ENCODE measurements around the gene TYW1B. TPM values are rescaled to one million over a fixed set of nuclear protein-coding genes. Genes with fewer than 3 reads are reported as not detected.
"Not testable (repeated sequence)": the region's sequence is repeated elsewhere in the genome, so short reads cannot be mapped to it uniquely, and the experiment has no call there.

Gene TYW1B
- total RNA-seq, 1 donor from 2014 or later = 8.6 TPM

DNA sequence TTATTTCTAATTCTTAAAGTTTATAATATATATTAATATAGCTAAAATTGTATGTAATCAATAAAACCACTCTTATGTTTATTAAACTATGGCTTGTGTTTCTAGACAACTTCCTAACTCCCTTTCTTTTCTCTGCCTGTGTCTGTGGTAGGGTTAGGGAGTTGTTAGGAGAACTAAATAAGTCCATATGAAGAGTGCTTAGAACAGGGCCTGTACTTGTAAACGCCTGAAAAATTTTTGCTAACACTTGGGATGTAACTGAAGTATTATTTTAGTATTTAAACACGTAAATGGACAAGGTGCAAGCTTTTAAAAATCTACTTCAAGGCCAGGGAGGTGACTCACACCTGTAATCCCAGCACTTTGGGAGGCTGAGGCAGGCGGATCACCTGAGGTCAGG lies 9.3 kb upstream of the TYW1B start:
- H3K4me1 Mint-ChIP-seq; H3K27ac Mint-ChIP-seq; DNase-seq; intact Hi-C loops (cut with micrococcal nuclease); CTCF ChIA-PET; H3K4me3 Mint-ChIP-seq; POLR2A ChIA-PET; ATAC-seq (ENCODE audit: low read depth); H3K27me3 Mint-ChIP-seq: not testable (repeated sequence)
- Mint-ChIP-seq H3K9me3 (peaks cover 10% of the 10 kb centered on the region), H3K36me3 (ENCODE audit: low read depth) (peaks cover 56% of the 10 kb centered on the region)

DNA sequence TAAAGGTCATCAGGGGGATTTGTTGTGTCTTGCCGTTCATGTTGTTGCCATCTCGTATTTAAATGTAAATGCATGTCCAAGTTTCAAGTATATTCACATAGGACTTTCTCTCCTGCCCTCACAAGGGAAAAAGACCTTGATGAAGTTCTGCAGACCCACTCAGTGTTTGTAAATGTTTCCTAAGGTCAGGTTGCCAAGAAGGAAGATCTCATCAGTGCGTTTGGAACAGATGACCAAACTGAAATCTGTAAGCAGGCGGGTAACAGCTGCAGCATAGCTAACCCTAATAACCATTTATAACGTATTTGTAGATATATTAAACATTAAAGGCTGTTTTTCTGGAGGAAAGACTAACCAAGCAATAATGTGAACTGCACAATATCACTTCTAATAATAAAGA lies 2.6 kb upstream of the TYW1B start:
- CTCF ChIA-PET; intact Hi-C loops (cut with micrococcal nuclease); H3K27ac Mint-ChIP-seq; ATAC-seq (ENCODE audit: low read depth); POLR2A ChIA-PET; DNase-seq; H3K27me3 Mint-ChIP-seq; H3K9me3 Mint-ChIP-seq: not testable (repeated sequence)
- H3K36me3 Mint-ChIP-seq (ENCODE audit: low read depth) = peaks cover 49% of the 10 kb centered on the region
- peak overlapping the region; percentile 96 for H3K4me3 Mint-ChIP-seq
- H3K4me1 Mint-ChIP-seq = peaks cover 33% of the 10 kb centered on the region

DNA sequence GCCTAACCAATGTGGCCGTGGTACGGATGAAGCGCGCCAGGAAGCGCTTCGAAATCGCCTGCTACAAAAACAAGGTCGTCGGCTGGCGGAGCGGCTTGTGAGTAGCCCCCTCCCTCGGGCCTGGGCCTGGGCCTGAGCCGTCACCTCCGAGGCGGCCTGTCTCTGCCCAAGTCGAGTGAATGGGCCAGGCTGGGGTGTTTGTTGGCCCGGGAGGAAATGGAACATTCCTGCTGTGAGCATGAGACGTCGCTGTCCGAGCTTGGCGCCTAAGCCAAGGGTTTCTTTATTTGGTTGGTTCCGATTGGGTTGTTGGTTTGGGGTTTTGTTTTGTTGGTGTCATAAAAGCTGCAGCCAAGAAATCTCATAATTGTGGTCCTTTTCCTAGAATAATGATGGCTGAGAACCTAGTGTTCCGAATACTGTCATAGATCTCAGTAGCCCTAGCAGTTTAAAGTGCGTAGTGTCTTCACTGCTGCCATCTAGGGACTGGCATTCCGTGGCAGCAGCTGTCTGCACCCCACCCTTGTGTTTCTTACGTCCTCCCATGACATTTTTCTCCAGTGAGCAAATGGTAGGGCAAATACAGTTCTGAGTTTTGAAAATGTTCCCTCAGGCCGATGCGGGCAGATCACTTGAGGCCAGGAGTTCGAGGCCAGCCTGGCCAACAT lies 1.8 kb upstream of the TYW1B start:
- Mint-ChIP-seq H3K4me3 (peak overlapping the region; percentile 96), H3K36me3 (ENCODE audit: low read depth) (peaks cover 49% of the 10 kb centered on the region), H3K4me1 (peaks cover 33% of the 10 kb centered on the region), H3K27ac (peak overlapping the region; percentile 99)
- H3K27me3 Mint-ChIP-seq, DNase-seq, H3K9me3 Mint-ChIP-seq: not testable (repeated sequence)
- POLR2A ChIA-PET = interaction anchor here (1.3 to 1.6 kb wide), 2 partner anchors 50 to 692 kb away, joined by 4 to 5 read pairs; partner anchors contain the start of gene BAZ1B
- CTCF ChIA-PET = interaction anchor here (1.0 kb wide), 1 partner anchor 85 kb away, joined by 4 read pairs; no protein-coding TSS in a partner anchor
- ATAC-seq (ENCODE audit: low read depth) = peak; percentile 28
- intact Hi-C loops (cut with micrococcal nuclease) = loop anchor here (2.0 to 5.0 kb wide), 5 partner anchors 95 to 909 kb away; partner anchors contain the start of genes ABHD11, BCL7B, BUD23 and DNAJC30

DNA sequence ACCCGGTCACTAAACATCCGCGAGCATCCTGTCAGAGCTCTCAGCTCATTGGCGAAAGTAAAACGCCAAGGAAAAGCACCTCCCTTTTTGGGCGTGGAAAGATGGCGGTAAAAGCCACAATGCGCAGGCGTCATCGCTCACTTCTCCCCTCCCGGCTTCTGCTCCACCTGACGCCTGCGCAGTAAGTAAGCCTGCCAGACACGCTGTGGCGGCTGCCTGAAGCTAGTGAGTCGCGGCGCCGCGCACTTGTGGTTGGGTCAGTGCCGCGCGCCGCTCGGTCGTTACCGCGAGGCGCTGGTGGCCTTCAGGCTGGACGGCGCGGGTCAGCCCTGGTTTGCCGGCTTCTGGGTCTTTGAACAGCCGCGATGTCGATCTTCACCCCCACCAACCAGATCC lies 1.3 kb upstream of the TYW1B start:
- ChIA-PET CTCF (interaction anchor here (1.0 kb wide), 1 partner anchor 86 kb away, joined by 4 read pairs; no protein-coding TSS in a partner anchor), POLR2A (interaction anchor here (0.5 to 1.6 kb wide), 3 partner anchors 51 to 692 kb away, joined by 3 to 5 read pairs (median 4); partner anchors contain the start of gene BAZ1B)
- not testable (repeated sequence) for H3K27me3 Mint-ChIP-seq, H3K9me3 Mint-ChIP-seq
- ATAC-seq (ENCODE audit: low read depth) = peak; percentile 53
- peaks cover 33% of the 10 kb centered on the region for H3K4me1 Mint-ChIP-seq
- DNase-seq = peak; percentile 87
- intact Hi-C loops (cut with micrococcal nuclease) = loop anchor here (2.0 to 5.0 kb wide), 5 partner anchors 96 to 910 kb away; partner anchors contain the start of genes ABHD11, BCL7B, BUD23 and DNAJC30
- peaks cover 44% of the 10 kb centered on the region for H3K36me3 Mint-ChIP-seq (ENCODE audit: low read depth)
- peak overlapping the region; percentile 96 for H3K4me3 Mint-ChIP-seq
- peak overlapping the region; percentile 99 for H3K27ac Mint-ChIP-seq

DNA sequence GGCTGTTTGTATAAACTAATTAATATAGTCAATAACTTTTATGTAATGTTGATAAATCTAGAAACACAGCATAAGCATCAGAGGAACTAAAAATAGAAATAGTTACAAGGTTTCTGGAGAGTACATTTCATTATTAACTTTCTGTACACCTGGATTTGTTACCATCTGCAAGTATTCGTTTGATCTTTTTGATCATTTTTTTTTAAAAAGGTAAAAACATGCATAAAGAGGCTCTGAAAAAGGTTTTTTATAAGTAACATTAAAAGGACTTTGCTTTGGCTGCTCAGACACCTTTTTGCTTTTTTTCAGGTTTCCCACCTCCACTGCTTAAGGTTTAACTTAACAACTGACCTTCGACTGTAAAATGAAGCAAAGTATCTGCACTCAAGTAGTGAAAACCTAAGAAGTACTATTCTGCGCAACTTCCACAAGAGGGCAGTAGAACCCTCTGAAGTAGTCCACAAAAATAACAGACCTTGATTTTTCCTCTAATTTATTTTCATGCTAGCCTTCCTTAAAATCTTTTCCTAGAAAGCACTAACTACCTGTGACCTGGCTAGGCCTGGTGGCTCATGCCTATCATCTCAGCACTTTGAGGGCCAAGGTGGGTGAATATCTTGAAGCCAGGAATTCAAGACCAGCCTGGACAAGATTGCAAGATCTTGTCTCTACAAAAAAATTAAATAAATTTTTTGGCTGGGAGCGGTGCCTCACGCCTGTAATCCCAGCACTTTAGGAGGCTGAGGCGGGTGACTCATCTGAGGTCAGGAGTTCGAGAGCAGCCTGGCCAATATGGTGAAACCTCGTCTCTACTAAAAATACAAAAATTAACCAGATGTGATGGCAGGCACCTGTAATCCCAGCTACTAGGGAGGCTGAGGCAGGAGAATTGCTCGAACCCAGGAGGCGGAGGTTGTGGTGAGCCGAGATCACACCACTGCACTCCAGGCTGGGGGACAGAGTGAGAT lies 4.0 kb downstream of the TYW1B start:
- POLR2A ChIA-PET; DNase-seq; H3K27ac Mint-ChIP-seq; H3K9me3 Mint-ChIP-seq; H3K4me3 Mint-ChIP-seq; intact Hi-C loops (cut with micrococcal nuclease); ATAC-seq (ENCODE audit: low read depth); H3K27me3 Mint-ChIP-seq: not testable (repeated sequence)
- Mint-ChIP-seq H3K4me1 (peaks cover 14% of the 10 kb centered on the region), H3K36me3 (ENCODE audit: low read depth) (peaks cover 13% of the 10 kb centered on the region)
- CTCF ChIA-PET = interaction anchor here (2.1 kb wide), 1 partner anchor 91 kb away, joined by 8 read pairs; no protein-coding TSS in a partner anchor

DNA sequence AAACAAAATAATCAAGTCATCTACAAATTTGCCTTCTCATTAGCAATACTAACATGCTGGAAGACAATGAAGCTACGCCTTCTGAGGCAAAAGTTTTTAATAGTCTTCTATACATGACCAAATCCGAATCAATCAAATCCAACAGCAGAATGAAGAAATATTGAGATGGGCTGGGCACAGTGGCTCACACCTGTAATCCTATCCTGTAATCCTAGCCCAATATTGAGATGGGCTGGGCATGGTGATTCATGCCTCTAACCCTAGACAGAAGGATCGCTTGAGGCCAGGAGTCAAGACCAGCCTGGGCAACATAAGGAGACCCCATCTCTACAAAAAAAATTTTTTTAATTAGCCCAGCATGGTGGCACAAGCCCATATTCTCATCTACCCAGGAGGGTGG lies 5.5 kb downstream of the TYW1B start:
- H3K9me3 Mint-ChIP-seq; DNase-seq; POLR2A ChIA-PET; ATAC-seq (ENCODE audit: low read depth); H3K4me3 Mint-ChIP-seq; H3K4me1 Mint-ChIP-seq; CTCF ChIA-PET; intact Hi-C loops (cut with micrococcal nuclease); H3K27me3 Mint-ChIP-seq; H3K27ac Mint-ChIP-seq: not testable (repeated sequence)
- peaks cover 15% of the 10 kb centered on the region for H3K36me3 Mint-ChIP-seq (ENCODE audit: low read depth)

DNA sequence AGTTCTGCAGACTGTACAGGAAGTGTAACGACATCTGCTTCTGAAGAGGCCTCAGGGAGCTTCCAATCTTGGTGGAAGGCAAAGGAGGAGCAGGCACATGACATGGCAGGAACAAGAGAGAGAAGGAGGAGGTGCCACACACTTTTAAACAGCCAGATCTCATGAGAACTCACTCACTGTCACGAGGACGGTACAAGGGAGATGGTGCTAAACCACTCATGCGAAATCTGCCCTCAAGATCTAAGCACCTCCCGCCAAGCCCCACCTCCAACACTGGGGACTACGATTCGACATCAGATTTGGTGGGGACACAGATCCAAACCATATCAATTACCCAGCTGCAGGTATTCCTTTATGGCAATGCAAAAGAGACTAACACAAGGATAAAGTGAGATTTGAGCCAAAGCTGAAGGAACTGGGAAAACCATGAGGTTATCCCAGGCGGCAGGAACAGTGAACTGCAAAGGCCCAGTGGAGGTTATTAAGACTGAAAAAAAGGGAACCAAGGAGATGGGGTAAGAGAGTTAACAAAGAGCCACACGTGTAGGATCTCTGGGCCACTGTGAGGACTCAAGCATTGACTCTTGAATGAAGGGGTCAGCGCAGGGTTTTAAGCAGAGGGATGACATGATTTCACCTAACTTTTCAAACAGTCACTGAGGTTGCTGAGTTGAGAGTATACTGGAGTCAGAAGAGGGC lies 9.2 kb downstream of the TYW1B start:
- H3K27ac Mint-ChIP-seq; ATAC-seq (ENCODE audit: low read depth); intact Hi-C loops (cut with micrococcal nuclease); H3K27me3 Mint-ChIP-seq; DNase-seq; H3K9me3 Mint-ChIP-seq; H3K4me1 Mint-ChIP-seq; CTCF ChIA-PET; POLR2A ChIA-PET; H3K4me3 Mint-ChIP-seq: not testable (repeated sequence)
- peaks cover 23% of the 10 kb centered on the region for H3K36me3 Mint-ChIP-seq (ENCODE audit: low read depth)

DNA sequence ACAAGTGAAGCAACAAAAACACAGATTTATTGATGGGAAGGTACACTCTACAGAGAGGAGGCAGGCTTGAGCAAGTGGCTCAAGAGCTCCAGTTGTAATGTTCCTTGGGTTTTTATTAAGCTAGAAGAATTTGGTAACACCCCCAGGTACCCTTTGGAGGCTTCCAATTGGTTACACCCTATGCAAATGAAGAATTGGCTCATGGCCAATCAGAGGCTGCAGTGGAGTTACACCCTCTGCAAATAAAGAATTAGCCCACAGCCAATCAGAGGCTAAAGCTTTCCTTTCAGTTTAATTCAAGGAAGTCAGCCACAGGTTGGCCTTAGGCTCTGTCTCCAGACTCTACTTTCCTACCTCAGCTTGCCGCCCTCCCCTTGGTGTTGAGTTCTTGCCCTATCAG lies 10.3 kb downstream of the TYW1B start:
- CTCF ChIA-PET; ATAC-seq (ENCODE audit: low read depth); H3K4me1 Mint-ChIP-seq; H3K27ac Mint-ChIP-seq; H3K9me3 Mint-ChIP-seq; POLR2A ChIA-PET; H3K4me3 Mint-ChIP-seq; intact Hi-C loops (cut with micrococcal nuclease); H3K27me3 Mint-ChIP-seq; DNase-seq: not testable (repeated sequence)
- H3K36me3 Mint-ChIP-seq (ENCODE audit: low read depth) = peaks cover 29% of the 10 kb centered on the region

DNA sequence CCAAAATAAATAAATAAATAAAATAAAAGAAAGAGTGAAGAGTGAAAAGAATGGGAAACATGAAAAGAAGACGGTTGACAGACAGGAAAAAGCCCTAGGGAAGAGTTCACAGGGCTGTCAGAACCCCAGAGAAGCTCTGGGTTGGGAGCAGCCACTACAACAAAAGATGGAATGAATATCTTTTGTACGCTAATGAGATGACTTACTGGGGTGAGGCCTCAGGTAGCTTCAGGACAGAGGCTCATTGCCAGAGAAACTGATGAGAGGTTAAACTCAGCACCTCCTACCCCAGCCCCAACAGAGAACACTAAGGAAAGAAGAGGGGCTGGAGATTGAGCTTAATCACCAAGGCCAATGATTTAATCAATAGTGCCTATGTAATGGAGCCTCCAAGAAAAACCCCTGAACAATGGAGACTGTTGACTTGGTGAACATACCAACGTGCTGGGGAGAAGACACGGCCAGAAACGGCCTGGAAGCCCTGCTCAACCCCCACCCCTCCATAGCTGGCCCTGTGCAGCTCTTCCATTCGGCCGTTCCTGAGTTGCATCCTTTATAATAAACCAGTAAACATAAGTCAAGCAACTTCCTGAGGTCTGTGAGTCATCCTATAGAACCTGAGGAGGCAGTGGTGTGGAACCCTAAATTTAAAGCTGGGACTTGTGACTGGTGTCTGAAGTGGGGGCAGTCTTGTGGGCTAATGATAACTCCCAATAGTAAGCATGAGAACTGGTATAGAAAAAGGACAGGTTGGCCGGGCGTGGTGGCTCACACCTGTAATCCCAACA lies 11.4 kb downstream of the TYW1B start:
- not testable (repeated sequence) for H3K4me3 Mint-ChIP-seq

DNA sequence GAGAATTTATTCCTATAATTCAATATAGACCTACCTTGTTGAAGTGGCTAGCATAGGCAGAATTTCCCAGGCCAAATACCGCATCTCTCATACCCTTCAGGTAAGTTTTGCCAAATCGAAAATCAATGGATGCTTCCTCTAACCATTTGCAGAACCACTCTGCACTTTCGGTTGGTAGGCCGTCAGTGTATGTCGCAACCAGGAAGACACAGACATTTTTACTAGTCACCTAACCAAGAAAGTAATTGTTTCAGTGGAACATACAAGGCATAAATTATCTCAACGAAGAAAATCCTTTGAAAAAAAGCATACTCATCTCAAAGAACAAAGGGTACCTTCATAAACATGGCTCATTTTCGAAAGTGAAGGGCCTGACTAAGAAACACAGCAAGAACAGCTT lies 17.6 kb downstream of the TYW1B start:
- DNase-seq; intact Hi-C loops (cut with micrococcal nuclease); H3K9me3 Mint-ChIP-seq; H3K27ac Mint-ChIP-seq; H3K4me3 Mint-ChIP-seq; POLR2A ChIA-PET; ATAC-seq (ENCODE audit: low read depth); CTCF ChIA-PET; H3K4me1 Mint-ChIP-seq; H3K27me3 Mint-ChIP-seq: not testable (repeated sequence)
- peaks cover 52% of the 10 kb centered on the region for H3K36me3 Mint-ChIP-seq (ENCODE audit: low read depth)

More for the DNA sequence above, 11.4 kb downstream of the TYW1B start:
- DNase-seq; intact Hi-C loops (cut with micrococcal nuclease); H3K9me3 Mint-ChIP-seq; H3K27me3 Mint-ChIP-seq; CTCF ChIA-PET; H3K4me1 Mint-ChIP-seq; H3K27ac Mint-ChIP-seq; POLR2A ChIA-PET; ATAC-seq (ENCODE audit: low read depth): not testable (repeated sequence)
- H3K36me3 Mint-ChIP-seq (ENCODE audit: low read depth) = peaks cover 35% of the 10 kb centered on the region

DNA sequence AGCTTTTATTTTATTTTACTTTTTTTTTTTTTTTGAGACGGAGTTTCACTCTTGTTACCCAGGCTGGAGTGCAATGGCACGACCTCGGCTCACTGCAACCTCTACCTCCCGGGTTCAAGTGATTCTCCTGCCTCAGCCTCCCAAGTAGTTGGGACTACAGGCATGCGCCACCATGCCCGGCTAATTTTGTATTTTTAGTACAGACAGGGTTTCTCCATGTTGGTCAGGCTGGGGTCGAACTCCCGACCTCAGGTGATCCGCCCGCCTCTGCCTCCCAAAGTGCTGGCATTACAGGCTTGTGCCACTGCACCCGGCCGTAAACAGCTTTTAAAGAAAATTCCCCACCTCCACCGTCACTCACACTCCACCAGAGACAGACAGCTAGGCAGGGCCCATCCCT lies 19.5 kb downstream of the TYW1B start:
- ATAC-seq (ENCODE audit: low read depth); H3K27me3 Mint-ChIP-seq; H3K4me1 Mint-ChIP-seq; H3K27ac Mint-ChIP-seq; CTCF ChIA-PET; H3K4me3 Mint-ChIP-seq; intact Hi-C loops (cut with micrococcal nuclease); H3K9me3 Mint-ChIP-seq; DNase-seq: not testable (repeated sequence)
- POLR2A ChIA-PET = interaction anchor here (0.7 kb wide), 1 partner anchor 10 kb away, joined by 5 read pairs; no protein-coding TSS in a partner anchor
- peaks cover 57% of the 10 kb centered on the region for H3K36me3 Mint-ChIP-seq (ENCODE audit: low read depth)

Measured in activated B cell treated with CpG ODN at 0.5 μM for 24 hours (primary cell).